ENCODE results near the gene IREB2.
"Not testable (repeated sequence)": the region's sequence is repeated elsewhere in the genome, so short reads cannot be mapped to it uniquely, and the experiment has no call there.

The IREB2 gene, protein sequence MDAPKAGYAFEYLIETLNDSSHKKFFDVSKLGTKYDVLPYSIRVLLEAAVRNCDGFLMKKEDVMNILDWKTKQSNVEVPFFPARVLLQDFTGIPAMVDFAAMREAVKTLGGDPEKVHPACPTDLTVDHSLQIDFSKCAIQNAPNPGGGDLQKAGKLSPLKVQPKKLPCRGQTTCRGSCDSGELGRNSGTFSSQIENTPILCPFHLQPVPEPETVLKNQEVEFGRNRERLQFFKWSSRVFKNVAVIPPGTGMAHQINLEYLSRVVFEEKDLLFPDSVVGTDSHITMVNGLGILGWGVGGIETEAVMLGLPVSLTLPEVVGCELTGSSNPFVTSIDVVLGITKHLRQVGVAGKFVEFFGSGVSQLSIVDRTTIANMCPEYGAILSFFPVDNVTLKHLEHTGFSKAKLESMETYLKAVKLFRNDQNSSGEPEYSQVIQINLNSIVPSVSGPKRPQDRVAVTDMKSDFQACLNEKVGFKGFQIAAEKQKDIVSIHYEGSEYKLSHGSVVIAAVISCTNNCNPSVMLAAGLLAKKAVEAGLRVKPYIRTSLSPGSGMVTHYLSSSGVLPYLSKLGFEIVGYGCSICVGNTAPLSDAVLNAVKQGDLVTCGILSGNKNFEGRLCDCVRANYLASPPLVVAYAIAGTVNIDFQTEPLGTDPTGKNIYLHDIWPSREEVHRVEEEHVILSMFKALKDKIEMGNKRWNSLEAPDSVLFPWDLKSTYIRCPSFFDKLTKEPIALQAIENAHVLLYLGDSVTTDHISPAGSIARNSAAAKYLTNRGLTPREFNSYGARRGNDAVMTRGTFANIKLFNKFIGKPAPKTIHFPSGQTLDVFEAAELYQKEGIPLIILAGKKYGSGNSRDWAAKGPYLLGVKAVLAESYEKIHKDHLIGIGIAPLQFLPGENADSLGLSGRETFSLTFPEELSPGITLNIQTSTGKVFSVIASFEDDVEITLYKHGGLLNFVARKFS

DNA sequence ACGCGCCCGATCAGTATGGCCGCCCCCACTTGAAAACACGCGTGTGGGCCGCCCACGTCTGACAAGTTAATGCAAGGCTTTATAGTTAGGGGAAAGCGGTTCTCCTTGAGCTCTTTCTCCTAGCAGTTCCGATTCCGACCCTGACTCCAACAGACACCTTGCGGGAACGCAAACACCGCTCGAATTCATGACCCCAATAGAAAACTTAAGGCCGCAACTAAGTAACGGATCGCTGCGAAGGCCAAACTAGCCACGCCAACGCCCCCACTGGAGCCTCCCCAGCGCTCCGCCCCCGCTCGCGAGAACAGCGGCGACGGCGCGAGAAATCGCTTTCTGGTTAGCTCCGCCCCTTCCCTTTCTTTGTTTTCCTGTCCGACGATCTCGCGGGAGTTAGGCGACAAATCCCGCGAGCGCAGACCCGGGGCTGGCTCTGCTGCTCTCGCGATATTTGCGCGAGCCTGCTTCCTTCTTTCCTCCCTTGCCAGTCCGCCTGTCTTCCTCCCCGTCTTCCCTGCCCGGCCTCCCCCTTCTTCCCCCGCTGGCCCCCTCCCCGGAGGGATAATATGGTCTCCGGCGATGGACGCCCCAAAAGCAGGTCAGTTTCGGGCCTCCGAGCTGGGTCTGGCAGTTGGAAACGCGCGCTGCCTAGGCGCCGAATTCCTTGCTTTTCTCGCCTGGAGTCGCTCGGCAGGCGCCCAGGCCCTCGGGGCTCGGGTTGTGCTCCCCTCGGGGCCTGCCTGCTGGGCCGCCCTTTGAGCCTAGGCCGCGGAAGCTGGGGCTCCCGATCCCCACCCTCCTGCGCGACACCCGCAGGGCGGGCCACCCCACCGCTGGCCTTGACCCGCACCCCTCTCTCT is at the start of gene IREB2:
IREB2 (plus strand) TSS at position 455 of the 857 bp plus-strand sequence; CDS start at position 577, 122 bp downstream.
- ATAC-seq, result peak; percentile 76 to 84

GRCh38 chr15:78388865-78389264 is 49.2 kb upstream of the IREB2 start:
- ATAC-seq, result no peak

DNA sequence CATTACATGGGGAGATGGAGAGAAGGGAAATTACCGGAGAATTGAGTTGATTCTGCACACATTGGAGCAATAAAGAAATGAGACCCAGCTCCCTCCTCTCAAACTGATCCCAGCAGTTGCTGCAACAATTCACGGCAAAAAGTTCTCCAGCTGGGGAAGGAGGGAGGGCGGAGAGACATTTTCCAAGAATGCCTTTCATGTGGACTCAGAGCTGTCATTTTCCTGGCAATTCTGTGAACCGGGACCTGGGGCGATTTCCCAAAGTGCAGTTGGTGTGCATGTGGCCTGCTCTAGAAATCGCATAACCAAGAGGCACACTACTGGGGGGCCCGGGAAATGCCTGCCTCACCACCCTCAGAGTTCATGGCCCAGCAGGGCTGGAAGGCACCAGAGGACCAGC is 48.7 kb upstream of the IREB2 start:
- ATAC-seq, result no peak

DNA sequence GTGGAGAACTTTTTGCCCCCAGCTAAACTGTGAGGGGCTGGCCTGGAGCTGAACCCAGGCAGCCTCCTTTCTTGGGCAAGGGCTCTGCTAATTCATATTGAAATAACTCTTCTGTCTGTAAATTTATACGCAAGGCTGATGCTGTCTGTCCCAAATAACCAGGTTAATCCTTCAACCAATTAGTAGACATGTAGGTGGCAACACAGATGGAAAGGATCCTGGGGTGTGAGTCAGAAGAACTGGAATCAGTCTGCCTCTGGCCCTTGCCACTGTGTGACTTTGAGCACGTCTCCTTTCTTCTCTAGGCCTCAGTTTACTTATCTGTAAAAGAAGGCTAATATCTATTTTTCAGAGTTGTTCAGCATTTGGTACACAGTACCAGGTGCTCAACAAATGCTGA is 48.3 kb upstream of the IREB2 start:
- no peak for ATAC-seq

GRCh38 chr15:78390242-78390641 is 47.8 kb upstream of the IREB2 start:
- no peak for ATAC-seq

DNA sequence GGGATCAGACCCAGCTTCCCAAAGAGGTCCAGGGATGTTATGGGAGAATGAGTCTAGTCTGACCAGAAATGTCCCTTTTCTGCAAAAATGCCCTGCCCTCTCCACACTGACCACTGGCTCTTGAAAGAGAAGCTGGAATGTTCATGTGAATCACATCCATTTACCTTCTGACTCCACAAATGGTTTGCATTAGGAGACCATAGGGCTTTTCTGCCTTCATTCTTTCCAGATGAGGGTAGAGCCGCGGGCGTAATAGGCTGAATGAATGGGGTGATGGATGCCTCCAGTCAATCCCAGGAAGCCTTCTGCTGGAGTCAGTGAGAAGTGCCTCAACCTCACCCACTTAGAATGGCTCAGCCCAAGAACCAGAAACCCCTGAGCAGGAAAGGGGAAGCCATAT is 47.2 kb upstream of the IREB2 start:
- ATAC-seq, result no peak

- no peak for ATAC-seq
These were observed 46.2 kb upstream of the IREB2 start for GRCh38 chr15:78391781-78392180.

DNA sequence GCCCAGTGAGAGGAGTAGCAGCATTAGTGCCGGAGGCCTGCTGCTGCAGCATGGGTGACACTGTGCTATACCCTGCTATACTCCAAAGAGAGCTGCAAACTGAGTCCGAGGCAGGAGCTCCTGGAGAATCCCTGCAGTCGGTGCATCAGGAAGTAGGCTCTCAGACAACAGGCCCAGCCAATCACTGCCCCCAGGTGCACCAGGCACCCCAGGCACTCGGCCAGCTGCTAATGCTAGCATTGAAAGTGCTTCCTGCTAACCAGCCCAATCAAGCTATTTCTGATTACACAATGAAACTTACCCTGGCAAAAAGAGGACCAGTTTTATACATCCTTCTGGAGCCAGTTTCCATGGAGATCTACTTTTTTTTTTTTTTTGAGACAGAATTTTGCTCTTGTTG is 45.6 kb upstream of the IREB2 start:
- no peak for ATAC-seq

DNA sequence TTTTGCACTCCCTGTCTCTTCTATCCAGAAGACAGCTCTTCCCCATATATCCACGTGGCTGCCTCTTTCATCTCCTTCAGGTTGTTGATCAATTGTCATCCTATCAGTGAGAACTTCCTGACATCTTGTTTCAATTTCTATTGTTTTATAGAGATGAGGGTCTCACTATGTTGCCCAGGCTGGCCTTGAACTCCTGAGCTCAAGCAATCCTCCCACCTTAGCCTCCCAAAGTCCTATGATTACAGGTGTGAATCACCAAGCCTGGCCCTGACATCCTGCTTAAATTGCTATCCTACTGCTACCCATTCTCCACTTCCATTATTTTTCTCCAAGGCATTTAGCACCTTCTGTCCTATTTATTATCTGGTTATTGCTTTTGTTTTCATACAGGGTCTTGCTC is 44.9 kb upstream of the IREB2 start:
- ATAC-seq, result no peak

DNA sequence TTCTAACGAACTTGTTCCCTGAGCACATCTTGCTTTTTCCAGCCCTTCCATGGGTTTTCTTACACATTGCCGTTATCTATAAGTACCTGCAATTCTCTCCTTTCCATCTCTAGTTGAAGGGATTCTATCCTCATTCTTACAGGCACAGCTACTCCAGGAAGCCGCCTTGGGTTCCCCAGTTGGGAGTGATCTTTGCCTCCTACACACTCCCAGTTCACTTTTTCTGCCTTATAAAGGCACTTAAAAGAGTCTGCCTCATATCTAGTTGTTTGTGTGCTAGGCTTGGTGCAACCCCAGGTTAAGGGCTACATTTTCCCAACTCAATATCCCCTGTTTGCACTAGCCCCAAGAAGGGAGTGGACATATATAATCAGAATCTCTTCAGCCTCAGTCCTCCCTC is 44.0 kb upstream of the IREB2 start:
- ATAC-seq, result no peak

DNA sequence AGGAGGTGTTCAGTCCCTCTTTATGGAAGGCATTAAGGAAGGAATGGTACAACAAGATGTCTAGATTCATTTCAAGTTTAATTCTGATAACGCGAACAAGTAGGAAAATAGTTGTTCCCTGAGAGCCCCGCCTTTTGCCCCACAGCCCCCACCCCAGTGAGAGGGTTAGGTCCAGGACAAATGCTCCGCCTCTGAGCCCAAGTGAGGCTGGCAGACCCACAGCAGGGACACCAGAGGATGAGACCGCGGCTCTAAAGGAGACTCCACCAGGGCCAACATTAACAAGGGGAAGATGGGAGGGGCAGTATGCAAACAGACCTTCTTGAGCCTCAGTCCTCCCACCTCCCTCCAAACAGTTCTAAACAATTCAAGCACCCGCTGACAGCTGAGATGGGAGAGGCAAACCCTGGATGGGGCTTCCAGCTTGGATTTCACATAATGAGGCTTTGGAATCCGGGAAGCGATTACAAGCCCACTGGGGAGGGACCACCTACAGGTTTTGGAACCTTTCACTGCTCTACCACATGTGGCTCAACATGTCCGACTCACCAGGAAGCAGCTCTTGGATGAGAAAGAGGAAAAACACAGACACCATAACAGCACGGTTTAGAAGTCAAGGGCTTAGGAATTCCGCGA is 42.9 kb upstream of the IREB2 start:
- no peak for ATAC-seq

GRCh38 chr15:78396186-78396814 is 41.7 kb upstream of the IREB2 start:
- no peak for ATAC-seq

DNA sequence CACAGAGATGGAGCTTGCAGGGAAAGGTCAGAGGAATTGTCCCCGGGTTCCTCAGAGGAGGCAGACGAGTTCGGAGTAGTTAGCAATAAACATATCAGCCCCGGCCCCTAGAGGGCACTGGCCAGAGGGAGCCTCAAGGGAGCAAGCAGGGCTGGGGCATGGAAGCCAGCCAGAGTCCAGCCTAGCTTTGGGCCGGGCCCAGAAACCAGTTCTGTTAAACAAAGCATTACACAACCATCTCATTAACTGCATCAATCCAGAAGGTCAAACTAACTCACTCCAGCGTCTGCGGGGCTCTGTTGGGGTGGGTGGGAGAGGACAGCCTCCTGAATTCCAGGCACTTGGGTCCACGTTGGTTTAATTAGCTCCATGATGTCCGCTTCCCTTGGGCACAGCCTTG is 41.0 kb upstream of the IREB2 start:
- no peak for ATAC-seq

- ATAC-seq, result no peak
These were observed 40.6 kb upstream of the IREB2 start for GRCh38 chr15:78397382-78397781.

GRCh38 chr15:78398076-78398825 is 39.8 kb upstream of the IREB2 start:
- no peak for ATAC-seq

DNA sequence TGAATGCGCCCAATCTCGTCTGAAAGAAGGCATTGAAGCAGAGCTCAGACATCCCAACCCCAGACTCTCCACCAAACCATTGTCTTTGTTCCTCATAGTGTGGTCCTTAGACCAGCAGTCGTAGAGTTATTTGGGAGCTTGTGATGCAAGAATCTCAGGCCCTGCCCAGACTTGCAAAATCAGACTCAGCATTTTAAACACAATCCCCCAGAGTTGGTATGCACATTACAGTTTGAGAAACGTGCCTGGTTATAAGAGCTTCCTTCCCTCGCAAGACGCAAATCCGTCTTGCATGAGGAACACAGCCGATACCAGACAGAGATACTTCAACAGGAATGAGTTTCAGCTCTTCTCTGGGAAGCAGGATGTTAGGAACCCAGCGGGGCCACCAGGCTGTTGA is 38.9 kb upstream of the IREB2 start:
- no peak for ATAC-seq

DNA sequence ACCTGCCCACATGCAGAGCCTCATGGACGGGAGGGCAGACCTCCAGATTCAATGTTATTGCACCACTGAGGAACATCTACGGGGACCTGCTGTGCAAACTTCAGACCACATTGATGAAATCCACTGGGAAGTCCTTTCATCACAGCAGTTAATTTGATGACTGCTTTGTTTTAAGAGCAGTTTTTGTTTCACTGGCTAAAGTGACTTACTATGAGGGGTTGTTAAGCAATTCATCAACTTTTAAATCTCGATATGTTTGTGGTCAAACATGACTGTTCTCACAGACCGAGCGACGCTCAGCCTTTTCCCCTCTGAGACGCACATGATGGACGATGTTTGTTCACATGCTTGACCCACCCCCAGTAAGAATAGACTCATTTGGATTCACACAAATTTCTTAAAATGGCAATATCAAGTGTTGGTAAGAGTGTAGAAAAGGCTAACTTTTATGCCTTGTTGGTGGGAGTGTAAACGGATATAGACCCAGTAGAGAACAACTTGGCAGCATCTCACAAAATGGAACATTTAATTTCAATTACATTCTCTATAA is 35.9 kb upstream of the IREB2 start:
- ATAC-seq, result no peak

- no peak for ATAC-seq
These were observed 33.9 kb upstream of the IREB2 start for GRCh38 chr15:78404125-78404524.

DNA sequence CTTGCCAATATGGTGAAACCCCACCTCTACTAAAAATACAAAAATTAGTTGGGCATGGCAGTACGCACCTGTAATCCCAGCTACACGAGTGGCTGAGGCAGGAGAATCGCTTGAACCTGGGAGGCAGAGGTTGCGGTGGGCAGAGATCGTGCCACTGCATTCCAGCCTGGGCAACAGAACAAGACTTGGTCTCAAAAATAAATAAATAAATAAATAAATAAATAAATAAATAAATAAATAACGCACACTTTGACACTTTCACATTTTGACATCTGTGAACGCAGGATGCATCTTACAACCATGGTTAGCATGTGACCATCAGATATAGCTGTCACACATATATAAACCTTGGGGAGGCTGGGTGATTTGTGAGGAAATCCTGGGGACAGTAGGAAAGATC is 33.2 kb upstream of the IREB2 start:
- ATAC-seq, result not testable (repeated sequence)

DNA sequence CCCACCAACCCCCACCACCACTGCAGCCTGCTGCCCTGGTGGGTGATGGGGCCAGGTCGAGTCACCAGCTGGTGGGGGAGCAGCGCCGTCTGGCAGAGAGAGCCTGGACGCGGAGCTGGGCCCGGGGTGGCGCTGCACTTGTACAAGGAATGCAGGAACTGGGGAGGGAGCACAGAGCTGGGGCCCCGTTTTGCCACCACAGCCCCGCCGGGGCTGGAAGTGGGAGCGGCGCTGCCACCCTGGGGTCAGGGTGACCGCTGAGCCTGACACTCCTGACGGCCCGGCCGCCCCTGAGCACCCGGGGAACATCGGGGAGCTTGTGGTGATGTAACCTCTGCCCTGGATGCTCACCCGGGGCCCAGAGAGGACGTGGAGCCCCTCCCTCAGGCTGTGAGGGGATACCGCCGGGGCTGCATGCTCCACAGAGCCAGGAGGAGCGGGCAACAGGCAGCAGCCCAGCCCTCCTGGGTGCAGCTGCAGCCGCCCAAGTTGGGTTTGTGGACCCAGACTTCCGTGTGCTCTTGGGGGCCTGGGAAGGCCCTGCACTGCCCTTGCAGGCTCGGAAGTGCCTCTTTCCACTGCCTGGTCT is 32.6 kb upstream of the IREB2 start:
- ATAC-seq, result no peak
